Activated T-helper 9 cell treated with anti-CD3 and anti-CD28 coated beads, Interleukin-2, amount 50 U/mL, for 16 hours (primary cell): ENCODE results near the gene CFAP157.
"Not testable (repeated sequence)": the region's sequence is repeated elsewhere in the genome, so short reads cannot be mapped to it uniquely, and the experiment has no call there.

Source experiments
- DNase-seq: peaks from one replicate; pipeline ENCODE4 v3.0.0-alpha.2; 2020; ENCODE audit warnings: low read depth

CFAP157 gene

DNA sequence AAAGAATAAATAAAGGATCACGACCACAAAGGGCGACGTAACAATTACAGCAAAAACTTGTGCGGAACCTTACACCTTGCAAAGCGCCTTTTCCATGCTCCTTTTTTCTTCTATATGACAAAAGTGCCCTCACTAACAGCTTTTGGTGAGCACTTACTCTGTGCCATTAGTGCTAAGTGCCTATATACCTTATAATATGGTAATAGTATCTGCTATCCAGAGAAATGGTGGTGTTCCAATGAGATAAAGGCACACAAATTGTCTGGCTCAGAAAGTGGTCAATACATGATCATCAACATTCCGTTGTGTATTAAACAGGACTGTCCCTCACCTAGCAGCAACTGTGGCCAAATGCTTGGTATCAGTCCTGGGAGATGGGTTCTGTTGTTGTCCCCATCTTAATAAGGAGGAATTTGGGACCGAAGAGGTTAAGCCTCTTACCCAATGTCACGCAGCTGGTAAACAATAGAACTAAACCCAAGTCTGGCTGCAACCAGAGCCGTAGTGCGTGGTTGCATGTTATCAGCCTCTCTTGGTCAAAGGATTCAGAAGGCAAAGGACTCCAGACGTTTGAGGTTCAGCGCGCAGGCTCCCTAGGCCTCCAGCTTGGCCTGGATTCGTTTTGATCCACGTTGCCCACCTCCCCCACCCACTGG, 28.9 kb downstream of the CFAP157 start:
- no peak for DNase-seq

DNA sequence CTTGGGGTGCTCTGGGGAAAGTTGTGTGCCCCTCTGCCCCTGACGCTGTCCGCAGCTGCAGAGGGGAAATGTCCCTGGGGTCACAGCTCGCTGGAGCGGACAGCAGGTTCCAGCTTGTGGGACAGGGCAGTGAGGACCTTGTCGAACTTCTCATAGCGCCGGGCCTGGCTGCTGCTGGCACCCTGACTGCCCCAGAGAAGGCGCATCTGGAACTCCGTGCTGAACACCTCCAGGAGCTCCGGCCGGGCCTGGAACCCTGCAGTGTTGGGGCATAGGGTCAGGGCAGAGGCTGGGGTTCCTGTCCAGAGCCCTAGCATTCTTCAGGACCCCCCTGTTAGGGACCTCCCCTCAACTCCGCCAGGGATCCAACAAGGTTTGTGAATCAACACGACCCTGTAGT, 31.9 kb downstream of the CFAP157 start:
- DNase-seq, result no peak

DNA sequence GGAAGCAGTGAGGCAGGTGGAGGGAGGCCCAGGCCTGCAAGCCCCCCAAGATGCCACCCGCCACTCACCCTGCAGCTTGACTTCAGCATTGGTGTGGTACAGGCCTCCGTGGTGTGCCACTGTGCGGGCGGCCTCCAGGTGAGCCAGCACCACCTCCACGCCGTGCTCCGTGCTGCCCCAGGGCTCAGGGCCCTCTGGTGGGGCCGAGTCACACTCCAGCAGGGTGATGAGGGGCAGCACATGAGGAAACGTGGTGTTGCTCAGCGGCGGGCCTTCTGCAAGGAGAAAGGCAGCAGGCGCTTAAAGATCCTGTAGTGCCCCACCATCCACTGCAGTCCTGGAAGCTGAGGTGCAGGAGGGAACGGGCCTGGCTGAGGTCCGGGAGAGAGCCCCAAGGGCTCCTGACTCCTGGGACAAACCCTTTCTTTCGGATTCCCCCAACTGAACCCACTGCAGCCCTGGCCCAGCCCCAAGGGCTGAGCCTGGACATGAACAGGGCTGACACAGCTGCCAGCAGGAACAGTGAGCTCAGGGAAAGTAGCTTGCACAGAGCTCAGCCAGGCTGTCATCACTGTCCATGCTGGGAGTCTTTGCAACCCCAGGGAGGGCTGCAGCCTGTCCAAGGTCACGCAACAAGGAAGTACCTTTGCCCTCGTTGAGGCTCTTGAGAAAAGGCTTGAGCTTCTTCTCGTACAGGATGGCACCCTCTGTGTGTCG, 33.0 kb downstream of the CFAP157 start:
- DNase-seq, result no peak

DNA sequence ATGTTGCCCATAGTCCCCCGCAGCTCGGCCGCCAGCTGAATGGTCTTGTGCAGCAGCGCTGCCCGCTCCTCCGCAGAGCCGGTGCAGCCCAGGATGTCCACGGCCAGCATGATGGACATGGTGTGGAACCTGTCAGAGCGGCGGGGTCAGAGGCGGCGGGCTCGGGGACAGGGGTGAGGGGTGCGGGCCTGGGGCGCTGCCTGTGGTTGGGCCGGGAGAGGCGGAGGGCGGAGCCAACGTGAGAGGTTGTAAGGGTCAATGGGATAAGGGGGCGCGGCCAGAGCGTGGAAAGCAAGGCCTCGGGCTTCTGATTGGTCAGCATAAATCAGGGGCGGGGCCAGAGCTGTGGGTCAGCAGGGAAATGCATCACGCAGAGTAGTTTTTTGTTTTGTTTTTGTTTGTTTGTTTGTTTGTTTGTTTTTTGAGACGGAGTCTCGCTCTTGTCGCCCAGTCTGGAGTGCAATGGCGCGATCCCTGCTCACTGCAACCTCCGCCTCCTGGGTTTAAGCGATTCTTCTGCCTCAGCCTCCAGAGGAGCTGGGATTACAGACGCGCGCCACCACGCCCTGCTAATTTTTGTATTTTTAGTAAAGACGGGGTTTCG, 35.1 kb downstream of the CFAP157 start:
- DNase-seq, result no peak

DNA sequence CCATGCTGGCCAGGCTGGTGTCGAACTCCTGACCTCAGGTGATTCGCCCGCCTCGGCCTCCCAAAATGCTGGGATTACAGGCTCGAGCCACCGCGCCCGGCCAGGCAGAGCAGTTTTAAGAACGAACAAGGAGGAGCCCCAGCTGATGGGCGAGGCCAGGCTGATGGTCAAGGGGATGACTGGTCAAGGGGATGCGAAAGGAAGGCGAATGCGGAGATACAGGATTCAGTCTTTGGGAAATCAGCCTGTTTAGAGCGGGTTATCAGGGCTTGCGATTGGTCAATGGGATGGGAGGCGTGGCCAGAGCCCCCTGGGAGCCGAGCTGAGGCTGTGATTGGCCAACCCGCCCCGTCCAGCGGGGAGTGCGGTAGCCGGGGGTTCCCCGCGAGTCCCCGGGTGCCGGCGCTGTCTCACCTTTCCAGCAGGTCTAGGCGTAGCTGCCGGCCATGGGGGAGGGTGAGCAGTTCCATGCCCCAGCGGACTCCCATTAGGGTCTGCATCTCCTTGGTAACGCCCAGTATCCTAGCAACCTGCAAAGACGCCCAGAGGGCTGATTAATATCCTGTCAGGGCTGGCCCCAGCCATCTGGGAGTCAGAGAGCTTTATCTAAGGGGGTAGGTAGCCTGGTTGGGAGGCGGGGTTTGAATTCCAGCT, 35.8 kb downstream of the CFAP157 start:
- no peak for DNase-seq

DNA sequence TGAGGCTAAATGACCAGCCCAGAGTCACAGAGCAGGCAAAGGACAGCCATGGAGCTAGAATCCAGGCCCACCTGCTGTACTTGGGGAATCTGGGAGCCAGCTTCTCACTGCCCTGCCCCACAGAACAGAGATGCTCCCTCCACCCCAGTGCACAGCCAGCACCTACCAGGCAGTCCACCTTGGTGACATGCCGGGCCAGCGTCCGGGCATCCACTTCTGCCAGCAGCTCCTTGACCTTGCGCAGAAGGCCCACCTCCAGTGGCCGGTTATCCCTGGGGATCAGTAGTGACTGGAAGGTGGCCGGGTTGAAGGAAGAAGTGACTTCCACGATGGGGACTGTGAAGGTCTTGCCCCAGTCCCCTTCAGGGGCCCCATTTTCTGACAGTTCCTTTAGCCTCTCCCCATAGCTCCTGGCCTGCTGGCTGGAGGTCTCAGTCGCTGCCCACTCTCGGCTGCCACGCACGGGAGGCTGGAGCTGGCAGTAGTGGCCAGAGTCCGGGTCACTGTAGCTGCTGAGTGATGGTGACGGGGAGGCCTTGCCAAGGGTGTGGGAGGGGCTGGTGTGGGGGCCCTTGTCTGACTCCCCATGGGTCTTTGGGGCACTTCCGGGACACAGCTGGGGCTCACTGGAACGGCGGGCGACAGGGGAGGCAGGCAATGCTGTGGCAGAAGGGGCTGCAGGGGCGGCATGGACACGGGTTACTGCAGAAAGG, 37.8 kb downstream of the CFAP157 start:
- no peak for DNase-seq

DNA sequence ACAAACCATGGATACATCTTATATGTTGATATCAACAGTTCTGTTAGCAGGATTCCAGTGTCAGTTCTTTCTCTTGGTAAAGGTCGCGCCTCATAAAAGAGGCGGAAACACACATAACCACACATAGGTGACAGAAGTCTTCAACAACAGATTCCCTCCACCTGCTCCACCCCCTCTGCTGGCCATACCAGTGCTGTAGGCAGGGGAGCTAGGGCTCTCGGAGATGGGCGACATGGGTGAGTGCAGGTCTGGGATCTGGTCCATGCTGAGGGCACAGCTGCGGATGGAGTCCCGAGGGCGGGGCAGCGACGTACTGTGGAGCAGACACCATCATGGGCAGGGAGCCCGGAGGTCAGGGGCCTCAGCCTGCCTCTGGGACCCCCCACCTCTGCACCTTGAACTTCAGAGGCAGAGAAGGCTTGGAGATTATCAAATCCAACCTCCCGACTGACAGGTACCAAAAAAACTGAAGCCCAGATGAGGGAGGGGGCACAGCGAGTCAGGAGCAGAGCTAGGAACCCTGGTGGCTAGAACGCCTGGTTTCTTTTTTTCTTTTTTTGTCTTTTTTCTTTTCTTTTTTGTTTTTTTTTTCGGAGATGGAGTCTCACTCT, 40.3 kb downstream of the CFAP157 start:
- no peak for DNase-seq

DNA sequence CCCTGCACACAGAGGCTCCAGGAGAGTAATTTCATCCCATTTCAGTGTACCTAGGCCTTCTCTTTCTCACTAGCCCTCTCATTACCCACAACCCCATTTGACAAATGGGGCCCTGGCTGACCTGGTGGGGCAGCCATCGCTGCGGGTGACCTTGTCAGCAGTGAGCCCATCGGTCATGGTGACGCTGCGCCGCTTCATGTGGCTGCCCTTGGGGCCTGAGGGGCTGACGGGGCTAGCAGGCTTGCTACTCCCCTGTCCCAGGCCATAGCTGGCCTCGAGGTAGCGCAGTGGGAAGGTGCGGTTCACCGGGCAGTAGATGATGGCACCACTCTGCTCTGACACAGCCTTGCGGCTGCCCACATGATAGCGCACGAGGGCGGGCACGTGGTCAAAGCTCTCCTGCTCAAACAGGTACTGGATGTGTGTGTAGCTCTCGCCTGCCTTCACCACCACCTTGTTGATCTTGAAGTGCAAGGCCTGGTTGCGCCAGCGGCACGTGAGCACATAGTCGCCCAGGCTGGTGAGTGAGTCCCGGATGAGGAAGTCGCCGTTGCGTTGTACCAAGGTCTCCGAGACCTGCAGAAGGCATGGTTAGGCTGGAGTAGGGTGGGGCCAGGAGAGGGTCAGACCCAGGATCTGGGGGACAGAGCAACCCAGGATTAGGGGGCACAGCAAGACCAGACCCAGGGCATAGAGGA, 42.5 kb downstream of the CFAP157 start:
- DNase-seq, result no peak

DNA sequence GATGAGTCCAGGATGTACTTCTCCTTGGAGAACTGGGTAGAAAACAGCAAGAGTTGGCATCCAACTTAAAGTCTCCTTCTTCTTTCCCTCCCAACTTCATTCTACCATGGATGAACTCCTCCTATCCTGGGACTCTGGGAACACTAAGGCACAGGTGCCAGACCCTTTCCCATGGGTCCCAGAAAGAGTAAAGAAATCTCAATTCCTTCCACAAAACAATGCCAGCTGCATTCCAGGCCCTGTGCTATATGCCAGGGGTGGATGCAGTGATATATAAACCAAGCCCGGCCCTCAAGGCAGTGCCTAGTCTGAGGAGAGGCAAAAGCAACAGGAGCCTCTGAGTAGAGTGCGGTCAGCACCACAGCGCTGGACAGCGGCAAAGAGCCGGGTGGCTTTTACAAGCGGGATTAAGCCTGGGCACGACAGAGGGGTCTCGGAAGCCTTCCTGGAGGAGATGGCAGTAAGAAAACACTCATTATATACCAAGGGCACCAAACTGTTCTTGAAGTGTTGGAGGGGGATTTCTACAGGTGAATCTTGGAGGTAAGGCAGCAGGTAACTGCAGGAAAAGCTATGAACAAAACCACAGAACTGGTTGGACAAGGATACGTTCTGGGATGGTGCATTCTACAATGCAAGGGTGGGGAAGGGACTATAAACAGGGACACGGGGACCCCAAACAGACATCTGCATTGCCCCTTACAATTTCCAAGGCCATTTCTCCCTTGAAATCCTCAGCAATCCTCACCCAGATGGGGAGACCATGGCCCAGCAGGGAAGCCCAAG, 44.7 kb downstream of the CFAP157 start:
- DNase-seq, result no peak

DNA sequence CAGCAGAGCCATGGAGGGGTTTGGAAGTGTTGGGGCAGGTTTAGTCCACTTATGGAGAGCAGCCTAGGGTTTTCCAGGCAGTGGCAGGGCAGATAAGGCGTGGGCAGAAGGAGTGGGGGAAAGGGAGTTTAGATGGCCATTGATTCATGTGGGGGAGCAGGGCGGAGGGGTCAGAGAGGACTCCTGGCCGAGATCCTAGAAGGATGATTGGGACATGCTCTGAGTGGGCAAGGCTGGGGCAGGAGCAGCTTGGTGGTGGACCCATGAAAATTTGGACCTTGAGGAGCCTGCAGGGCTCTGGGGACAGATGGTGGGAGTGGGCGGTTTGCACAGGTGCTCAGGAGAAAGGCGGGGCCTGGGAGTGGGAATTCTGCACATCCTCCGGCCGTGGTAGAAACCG, 46.4 kb downstream of the CFAP157 start:
- no peak for DNase-seq

DNA sequence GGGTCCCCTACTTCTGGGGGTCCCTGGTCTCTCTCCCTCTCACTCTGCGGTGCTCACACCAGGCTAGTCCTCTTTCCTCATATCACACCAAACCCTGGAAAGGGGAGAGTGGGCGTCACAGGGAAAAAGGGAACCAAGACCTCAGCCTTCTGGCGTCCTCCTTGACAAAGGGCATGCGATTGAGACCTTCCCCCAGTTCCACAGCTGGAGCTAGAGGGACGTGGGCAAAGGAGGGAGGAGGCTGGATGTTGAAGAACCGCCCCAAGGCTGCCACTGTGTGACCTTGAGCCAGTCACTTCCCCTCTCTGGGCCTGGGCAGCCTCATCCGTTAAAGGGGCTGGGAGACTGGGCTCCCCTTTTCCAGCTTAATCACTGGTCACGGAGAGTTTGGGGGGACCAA, 46.8 kb downstream of the CFAP157 start:
- no peak for DNase-seq

DNA sequence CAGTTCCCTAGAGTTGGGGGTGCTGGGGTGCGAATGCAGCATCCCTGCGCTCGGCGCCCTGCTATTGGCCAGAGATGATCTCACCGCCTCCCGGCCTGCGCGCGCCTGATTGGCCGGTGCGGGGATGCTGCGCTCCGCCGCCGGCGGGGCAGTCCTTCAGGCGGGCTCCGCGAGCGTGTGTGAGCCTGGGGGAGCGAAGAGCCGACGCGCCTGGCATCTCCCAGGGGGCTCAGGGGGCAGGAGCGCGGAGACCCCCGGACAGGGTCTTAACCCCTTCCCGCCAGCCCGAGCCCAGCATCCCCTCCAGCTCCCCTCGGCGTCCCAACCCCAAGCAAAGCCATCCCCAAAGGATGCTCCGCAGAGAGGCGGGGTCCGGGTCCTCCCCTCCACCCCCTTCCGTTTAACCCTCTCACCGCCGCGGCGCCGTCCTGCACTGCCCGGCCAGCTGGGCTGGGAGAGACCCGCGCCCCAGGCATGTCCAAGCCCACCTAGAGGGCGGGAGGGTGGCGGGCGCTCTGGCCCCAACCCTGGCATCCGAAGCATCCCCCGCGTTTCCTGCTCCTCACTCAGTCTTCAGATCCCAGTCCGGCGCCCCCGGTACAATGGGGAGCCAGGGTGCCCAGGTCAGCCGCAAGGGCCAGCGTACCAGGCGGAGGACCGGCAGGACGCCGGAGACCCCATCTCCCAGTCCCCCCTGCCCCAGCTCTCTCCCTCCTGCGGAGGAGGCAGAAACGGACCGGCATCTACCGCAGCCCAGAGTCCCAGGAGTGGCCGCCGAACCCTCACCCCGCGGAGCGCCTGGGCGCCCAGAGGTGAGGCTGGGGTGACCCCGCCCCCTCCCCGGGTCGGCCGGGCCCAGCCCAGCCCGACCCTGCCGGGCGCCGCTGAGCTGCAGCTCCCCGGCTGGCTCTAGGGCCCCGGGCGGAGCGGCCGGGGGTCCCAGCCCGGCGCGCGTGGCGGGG, 47.6 kb downstream of the CFAP157 start:
- no peak for DNase-seq

DNA sequence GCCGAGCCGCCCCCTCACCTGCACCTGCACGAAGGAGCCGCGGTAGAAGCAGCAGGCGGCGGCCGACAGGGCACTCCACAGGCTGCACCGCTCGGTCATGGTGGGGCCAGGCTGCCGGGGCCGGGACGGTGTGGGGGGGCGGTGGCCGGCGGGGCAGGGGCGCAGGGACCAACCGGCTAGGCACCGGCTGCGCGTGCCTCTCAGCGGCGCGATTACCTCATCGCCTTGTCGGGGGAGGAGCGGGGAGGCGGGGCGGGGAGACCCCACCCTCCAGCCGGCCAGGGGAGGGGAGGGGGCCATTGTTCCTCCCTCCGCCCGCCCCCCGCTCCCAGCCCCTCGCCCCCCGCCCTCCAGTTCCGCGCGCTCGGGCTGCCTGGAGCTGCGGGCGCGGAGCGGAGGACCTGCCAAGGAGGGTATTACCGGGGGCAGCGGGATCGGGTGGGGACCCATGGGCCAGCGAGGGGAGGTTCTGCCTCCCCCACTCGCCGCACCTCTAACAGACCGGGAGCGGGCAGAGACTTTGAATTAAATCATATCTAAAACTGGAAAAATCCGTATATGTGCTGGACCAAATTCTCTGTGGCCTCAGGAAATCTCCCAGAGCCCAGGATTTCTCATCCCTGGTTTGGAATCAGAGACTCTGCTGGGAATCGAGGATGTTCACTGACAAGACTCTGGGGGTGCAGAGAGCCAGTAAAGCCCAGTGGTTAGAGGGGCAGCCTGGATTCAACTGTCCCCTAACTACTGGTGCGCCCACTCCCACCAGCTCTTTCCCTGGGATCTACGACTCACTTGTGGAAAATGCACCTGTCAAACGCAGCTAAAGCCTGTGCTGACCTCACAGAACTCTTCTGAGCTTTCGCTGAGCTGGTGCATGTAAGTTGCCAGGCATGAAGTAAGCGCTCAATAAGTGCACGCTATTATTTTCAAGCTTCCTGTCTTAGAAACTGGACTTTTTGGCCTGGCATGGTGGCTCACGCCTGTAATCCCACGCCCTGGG, 48.6 kb downstream of the CFAP157 start:
- no peak for DNase-seq

DNA sequence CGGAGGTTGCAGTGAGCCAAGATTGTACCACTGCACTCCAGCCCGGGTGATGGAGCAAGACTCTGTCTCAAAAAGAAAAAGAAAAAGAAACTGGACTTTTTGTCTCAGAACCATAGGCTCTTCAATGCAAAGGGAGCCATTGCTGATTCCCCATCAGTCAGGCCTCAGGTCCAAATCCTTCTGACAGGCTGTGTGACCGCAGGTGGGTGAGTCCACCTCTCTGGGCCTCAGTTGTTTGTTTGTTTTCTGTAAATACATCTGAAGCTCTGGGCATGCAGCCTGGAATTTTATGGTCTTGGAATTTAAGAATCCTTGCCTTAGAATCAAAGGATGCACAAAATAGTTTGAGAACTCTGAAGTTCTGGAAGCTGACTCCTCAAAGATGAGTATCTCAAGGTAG, 49.4 kb downstream of the CFAP157 start:
- no peak for DNase-seq

DNA sequence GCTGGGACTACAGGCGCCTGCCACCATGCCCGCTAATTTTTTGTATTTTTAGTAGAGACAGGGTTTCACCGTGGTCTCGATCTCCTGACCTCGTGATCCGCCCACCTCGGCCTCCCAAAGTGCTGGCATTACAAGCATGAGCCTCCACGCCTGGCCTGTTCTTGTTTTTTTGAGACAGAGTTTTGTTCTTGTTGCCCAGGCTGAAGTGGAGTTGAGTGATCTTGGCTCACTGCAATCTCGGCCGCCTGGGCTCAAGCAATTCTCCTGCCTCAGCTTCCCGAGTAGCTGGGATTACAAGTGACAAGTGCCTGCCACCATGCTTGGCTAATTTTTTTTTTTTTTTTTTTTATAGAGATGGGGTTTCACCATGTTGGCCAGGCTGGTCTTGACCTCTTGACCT, 50.0 kb downstream of the CFAP157 start:
- DNase-seq, result not testable (repeated sequence)

DNA sequence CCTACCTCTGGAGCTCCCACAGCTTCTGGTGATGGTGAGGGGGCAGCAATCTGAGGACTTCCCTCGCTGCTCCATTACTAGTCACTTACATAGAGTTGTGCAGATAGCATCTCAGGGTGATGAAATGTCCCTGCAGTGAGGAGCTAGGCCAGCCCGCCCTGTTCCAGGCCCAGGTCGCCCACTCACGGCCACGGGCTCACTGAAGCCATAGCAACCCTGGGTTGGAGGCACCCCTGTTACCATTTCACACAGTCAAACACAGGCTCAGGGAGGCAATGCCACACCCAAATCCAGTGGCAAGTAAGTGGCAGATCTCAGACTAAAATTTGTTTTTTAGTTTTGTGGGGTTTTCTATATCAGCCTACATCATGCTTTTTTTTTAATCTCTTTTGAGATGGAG, 52.1 kb downstream of the CFAP157 start:
- no peak for DNase-seq

DNA sequence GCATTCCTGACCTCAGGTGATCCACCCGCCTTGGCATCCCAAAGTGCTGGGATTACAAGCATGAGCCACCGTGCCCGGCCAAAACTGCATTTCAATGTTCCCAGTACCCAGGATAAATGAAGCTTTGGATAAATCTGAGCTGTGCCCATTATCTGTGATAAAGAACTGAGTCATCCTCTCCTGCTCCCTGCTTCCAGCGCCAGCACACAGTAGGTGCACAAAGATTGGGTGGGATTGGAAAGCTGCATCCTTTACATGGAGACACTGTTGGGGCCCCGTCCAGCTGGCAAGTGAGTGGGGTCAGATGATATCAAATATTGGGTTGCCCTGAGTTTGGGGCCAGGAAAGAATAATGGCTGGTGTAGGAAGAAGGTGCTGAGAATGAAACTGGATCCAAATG, 54.3 kb downstream of the CFAP157 start:
- no peak for DNase-seq

DNA sequence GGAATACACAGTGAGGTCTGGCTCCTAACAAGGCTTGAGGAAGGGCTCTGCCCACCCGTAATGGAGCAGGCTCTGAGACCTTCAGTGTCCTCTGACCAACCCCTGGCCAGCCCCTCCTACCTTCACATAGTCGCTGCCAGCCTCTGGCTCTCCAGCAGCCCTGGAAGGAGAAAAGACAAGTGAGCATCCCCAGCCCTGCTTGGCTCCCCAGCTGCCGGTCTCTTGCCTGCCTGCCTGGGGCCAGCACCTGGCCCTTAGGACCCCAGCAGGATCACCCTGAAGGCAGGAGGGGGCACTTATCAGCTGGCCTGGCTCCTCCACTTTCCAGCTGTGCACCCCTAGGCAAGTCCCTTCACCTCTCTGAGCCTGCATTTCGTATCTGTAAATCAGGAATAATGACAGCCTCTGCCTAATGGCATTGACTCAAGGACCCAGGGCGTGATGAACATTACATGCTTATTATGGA, 54.7 kb downstream of the CFAP157 start:
- no peak for DNase-seq
